ENCODE results near the gene RINL.

- TF ChIP-seq EP300 (conservative IDR thresholded peaks at IDR 0.05; ENCODE audit: poor library complexity, severe bottlenecking): no peak
- no peak for TF ChIP-seq CTCF (IDR thresholded peaks at IDR 0.05; ENCODE audit: poor library complexity, severe bottlenecking)
- TF ChIP-seq RAD21 (conservative IDR thresholded peaks at IDR 0.05): no peak
Observed at GRCh38 chr19:38915329-38916321, 37.5 kb upstream of the RINL start.

All from neural cell (in vitro differentiated cells).